Liver (tissue), 9 donors: ENCODE results near the gene MYH13. TPM values are rescaled to one million over a fixed set of nuclear protein-coding genes. Genes with fewer than 3 reads are reported as not detected.

Experiments used
- DNase-seq: peaks from one replicate; pipeline ENCODE4 v3.0.0-alpha.2; 2017; ENCODE audit warnings: low spot score
- H3K27ac ChIP-seq, 2 donors: one replicate each; pipeline ENCODE4 v1.7.0; 2013; ENCODE audit warnings: inconsistent platforms in 2 of 2, low read length in 2 of 2, control low read depth in 1 of 2, low read depth in 1 of 2, mild to moderate bottlenecking in 1 of 2
- H3K27me3 ChIP-seq, 4 donors: one replicate each; pipeline versions ENCODE4 v1.6.1 to v1.7.0; 2013; ENCODE audit warnings: low read length in 3 of 4, inconsistent platforms in 1 of 4, mild to moderate bottlenecking in 1 of 4, moderate library complexity in 1 of 4; ENCODE audit not compliant: control insufficient read depth in 4 of 4, insufficient read depth in 4 of 4
- H3K36me3 ChIP-seq, 4 donors: one replicate each; pipeline versions ENCODE4 v1.6.1 to v1.7.0; 2013; ENCODE audit warnings: low read length in 3 of 4, mild to moderate bottlenecking in 3 of 4, low read depth in 1 of 4, moderate library complexity in 1 of 4; ENCODE audit not compliant: control insufficient read depth in 4 of 4, insufficient read depth in 3 of 4
- H3K4me1 ChIP-seq, 4 donors: one replicate each; pipeline versions ENCODE4 v1.6.1 to v1.7.0; 2013; ENCODE audit warnings: low read length in 3 of 4, mild to moderate bottlenecking in 3 of 4, moderate library complexity in 1 of 4; ENCODE audit not compliant: control insufficient read depth in 4 of 4, insufficient read depth in 4 of 4
- H3K4me3 ChIP-seq, 3 donors: one replicate each; pipeline versions ENCODE4 v1.6.1 to v1.7.0; 2013; ENCODE audit warnings: low read length in 3 of 3, control low read depth in 1 of 3, low read depth in 1 of 3, mild to moderate bottlenecking in 1 of 3
- H3K9ac ChIP-seq, 2 donors: one replicate each; pipeline ENCODE4 v1.7.0; 2013; ENCODE audit warnings: low read length in 2 of 2, mild to moderate bottlenecking in 2 of 2, moderate library complexity in 2 of 2, control low read depth in 1 of 2, low read depth in 1 of 2
- H3K9me3 ChIP-seq, 4 donors: one replicate each; pipeline versions ENCODE4 v1.6.1 to v1.7.0; 2013; ENCODE audit warnings: low read length in 3 of 4; ENCODE audit not compliant: control insufficient read depth in 4 of 4
- ATF3 ChIP-seq: IDR thresholded peaks from 2 replicates; pipeline ENCODE4 v1.6.1; 2016; ENCODE audit warnings: antibody characterized with exemption
- EGR1 ChIP-seq, 2 donors: IDR thresholded peaks; 2 replicates each; pipeline ENCODE4 v1.6.1; 2016 to 2018; ENCODE audit warnings: antibody characterized with exemption in 2 of 2, low read depth in 2 of 2
- FOXA1 ChIP-seq: IDR thresholded peaks from 2 replicates; pipeline ENCODE4 v1.6.1; 2016; ENCODE audit warnings: antibody characterized with exemption
- FOXA2 ChIP-seq: IDR thresholded peaks from 2 replicates; pipeline ENCODE4 v1.6.1; 2016; ENCODE audit warnings: antibody characterized with exemption
- GABPA ChIP-seq, 2 donors: IDR thresholded peaks in 1 of 2; conservative IDR thresholded peaks in 1 of 2; 2 replicates each; pipeline ENCODE4 v1.6.1; 2016; ENCODE audit warnings: antibody characterized with exemption in 2 of 2, mild to moderate bottlenecking in 1 of 2, moderate library complexity in 1 of 2
- HNF4A ChIP-seq, 2 donors: conservative IDR thresholded peaks; 2 replicates each; pipeline ENCODE4 v1.6.1; 2016; ENCODE audit warnings: antibody characterized with exemption in 2 of 2, mild to moderate bottlenecking in 2 of 2
- HNF4G ChIP-seq: IDR thresholded peaks from 2 replicates; pipeline ENCODE4 v1.6.1; 2016; ENCODE audit warnings: antibody characterized with exemption
- JUND ChIP-seq, 2 donors: IDR thresholded peaks; 2 replicates each; pipeline ENCODE4 v1.6.1; 2016; ENCODE audit warnings: antibody characterized with exemption in 2 of 2
- MAX ChIP-seq: IDR thresholded peaks from 2 replicates; pipeline ENCODE4 v1.6.1; 2016; ENCODE audit warnings: antibody characterized with exemption
- NR2F2 ChIP-seq: IDR thresholded peaks from 2 replicates; pipeline ENCODE4 v1.6.1; 2016; ENCODE audit warnings: antibody characterized with exemption
- RAD21 ChIP-seq, 2 donors: IDR thresholded peaks; 2 replicates each; pipeline ENCODE4 v1.6.1; 2016; ENCODE audit warnings: antibody characterized with exemption in 2 of 2, mild to moderate bottlenecking in 2 of 2
- REST ChIP-seq: IDR thresholded peaks from 2 replicates; pipeline ENCODE4 v1.6.1; 2016; ENCODE audit warnings: antibody characterized with exemption, mild to moderate bottlenecking
- RXRA ChIP-seq, 2 donors: IDR thresholded peaks; 2 replicates each; pipeline ENCODE4 v1.6.1; 2017 to 2018; ENCODE audit warnings: antibody characterized with exemption in 2 of 2, mild to moderate bottlenecking in 1 of 2
- SP1 ChIP-seq: IDR thresholded peaks from 2 replicates; pipeline ENCODE4 v1.6.1; 2018; ENCODE audit warnings: antibody characterized with exemption, mild to moderate bottlenecking
- TAF1 ChIP-seq: conservative IDR thresholded peaks from 2 replicates; pipeline ENCODE4 v1.6.1; 2016; ENCODE audit warnings: antibody characterized with exemption, mild to moderate bottlenecking
- YY1 ChIP-seq: IDR thresholded peaks from 2 replicates; pipeline ENCODE4 v1.6.1; 2016; ENCODE audit warnings: antibody characterized with exemption, mild to moderate bottlenecking
- WGBS: extraction: QIAGEN DNeasy Blood & Tissue Kit; methylation state at CpG from one replicate; pipeline ENCODE4 v1.1.7; 2013; 5-methylcytosine and 5-hydroxymethylcytosine counted together
- polyA plus RNA-seq, 2 donors: library from polyadenylated mRNA; stranded (reverse) in 1 of 2; unstranded in 1 of 2; fragments of 200-250 nt in 1 of 2; fragments of >200 nt in 1 of 2; fragmentation: Nextera tagmentation in 1 of 2; extraction: Ambion mirVana in 1 of 2; gene quantifications; one replicate each; pipeline versions ENCODE4 v1.2.1 to v1.2.3, GENCODE V29; 2013 to 2015
- total RNA-seq, 2 donors: library from RNA; depleted of rRNA; stranded (reverse); fragments of >200 nt; gene quantifications; one replicate each; pipeline ENCODE4 v1.2.3, GENCODE V29; 2014
- TF ChIP-seq, protein P1 (sequence below): fragments of 150-350 bp; IDR thresholded peaks from 2 replicates; pipeline ENCODE4 v1.5.1; 2017; ENCODE audit warnings: improper control_type of control experiment, low read depth, low read length; ENCODE audit not compliant: missing input control
- TF ChIP-seq, protein P2 (sequence below): IDR thresholded peaks from 2 replicates; pipeline ENCODE4 v1.6.1; 2016; ENCODE audit warnings: antibody characterized with exemption
- donor health status: healthy.
- donor health status: healthy.
- donor health status: healthy.
- donor health status: healthy.
- donor health status: healthy.

The MYH13 gene
- total and polyA plus RNA-seq, 4 donors = not detected

- Histone ChIP-seq H3K9ac (no peak overlapping the region), H3K9me3 (no peaks in the 10 kb centered on the region), H3K27ac (no peak overlapping the region), H3K4me1 (no peaks in the 10 kb centered on the region), H3K36me3 (no peaks in the 10 kb centered on the region), H3K4me3 (no peak overlapping the region), H3K27me3 (peaks cover 0 to 9% (median 0%) of the 10 kb centered on the region in 4 donors)
- WGBS = 51% methylated on average over 6 of the region's 6 CpGs
- TF ChIP-seq HNF4G (no peak), NR2F2 (no peak), EGR1 (IDR thresholded peaks at IDR 0.05; ENCODE audit: low read depth in 2 of 2) (no peak), FOXA1 (no peak), YY1 (no peak), RAD21 (IDR thresholded peaks at IDR 0.05) (no peak), MAX (no peak), HNF4A (conservative IDR thresholded peaks at IDR 0.05) (no peak), JUND (IDR thresholded peaks at IDR 0.05) (no peak), GABPA (IDR thresholded peaks at IDR 0.05 in 1 of 2, conservative IDR thresholded peaks at IDR 0.05 in 1 of 2) (no peak), FOXA2 (no peak), ATF3 (no peak), RXRA (IDR thresholded peaks at IDR 0.05) (no peak), TAF1 (no peak), SP1 (no peak), REST (no peak)
- TF ChIP-seq, protein P1, sequence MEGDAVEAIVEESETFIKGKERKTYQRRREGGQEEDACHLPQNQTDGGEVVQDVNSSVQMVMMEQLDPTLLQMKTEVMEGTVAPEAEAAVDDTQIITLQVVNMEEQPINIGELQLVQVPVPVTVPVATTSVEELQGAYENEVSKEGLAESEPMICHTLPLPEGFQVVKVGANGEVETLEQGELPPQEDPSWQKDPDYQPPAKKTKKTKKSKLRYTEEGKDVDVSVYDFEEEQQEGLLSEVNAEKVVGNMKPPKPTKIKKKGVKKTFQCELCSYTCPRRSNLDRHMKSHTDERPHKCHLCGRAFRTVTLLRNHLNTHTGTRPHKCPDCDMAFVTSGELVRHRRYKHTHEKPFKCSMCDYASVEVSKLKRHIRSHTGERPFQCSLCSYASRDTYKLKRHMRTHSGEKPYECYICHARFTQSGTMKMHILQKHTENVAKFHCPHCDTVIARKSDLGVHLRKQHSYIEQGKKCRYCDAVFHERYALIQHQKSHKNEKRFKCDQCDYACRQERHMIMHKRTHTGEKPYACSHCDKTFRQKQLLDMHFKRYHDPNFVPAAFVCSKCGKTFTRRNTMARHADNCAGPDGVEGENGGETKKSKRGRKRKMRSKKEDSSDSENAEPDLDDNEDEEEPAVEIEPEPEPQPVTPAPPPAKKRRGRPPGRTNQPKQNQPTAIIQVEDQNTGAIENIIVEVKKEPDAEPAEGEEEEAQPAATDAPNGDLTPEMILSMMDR = no peak
- TF ChIP-seq, protein P2, sequence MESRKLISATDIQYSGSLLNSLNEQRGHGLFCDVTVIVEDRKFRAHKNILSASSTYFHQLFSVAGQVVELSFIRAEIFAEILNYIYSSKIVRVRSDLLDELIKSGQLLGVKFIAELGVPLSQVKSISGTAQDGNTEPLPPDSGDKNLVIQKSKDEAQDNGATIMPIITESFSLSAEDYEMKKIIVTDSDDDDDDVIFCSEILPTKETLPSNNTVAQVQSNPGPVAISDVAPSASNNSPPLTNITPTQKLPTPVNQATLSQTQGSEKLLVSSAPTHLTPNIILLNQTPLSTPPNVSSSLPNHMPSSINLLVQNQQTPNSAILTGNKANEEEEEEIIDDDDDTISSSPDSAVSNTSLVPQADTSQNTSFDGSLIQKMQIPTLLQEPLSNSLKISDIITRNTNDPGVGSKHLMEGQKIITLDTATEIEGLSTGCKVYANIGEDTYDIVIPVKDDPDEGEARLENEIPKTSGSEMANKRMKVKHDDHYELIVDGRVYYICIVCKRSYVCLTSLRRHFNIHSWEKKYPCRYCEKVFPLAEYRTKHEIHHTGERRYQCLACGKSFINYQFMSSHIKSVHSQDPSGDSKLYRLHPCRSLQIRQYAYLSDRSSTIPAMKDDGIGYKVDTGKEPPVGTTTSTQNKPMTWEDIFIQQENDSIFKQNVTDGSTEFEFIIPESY = no peak
- DNase-seq = no peak
Measured at GRCh38 chr17:10311131-10311530, 61.7 kb downstream of the MYH13 start.
